Uterus (tissue), 4 donors: ENCODE data around the gene SMIM24. TPM values are rescaled to one million over a fixed set of nuclear protein-coding genes. Genes with fewer than 3 reads are reported as not detected.

Experiments
- DNase-seq, 2 donors: peaks; one replicate each; pipeline ENCODE4 v3.0.0-alpha.2; 2019 to 2020
- H3K27ac ChIP-seq, 2 donors: fragments of 200-600 bp; sonication (generic); 1 replicate in 1 of 2; 2 replicates in 1 of 2; pipeline ENCODE4 v1.5.1; 2016 to 2018
- H3K27me3 ChIP-seq, 2 donors: fragments of 200-600 bp; sonication (generic); one replicate each; pipeline ENCODE4 v1.5.1; 2018 to 2019; ENCODE audit warnings: control low read depth in 1 of 2
- H3K36me3 ChIP-seq, 2 donors: fragments of 200-600 bp; sonication (generic); one replicate each; pipeline ENCODE4 v1.5.1; 2019; ENCODE audit warnings: control low read depth in 1 of 2
- H3K4me1 ChIP-seq, 2 donors: fragments of 200-600 bp; sonication (generic); one replicate each; pipeline ENCODE4 v1.5.1; 2018 to 2019; ENCODE audit warnings: control low read depth in 1 of 2
- H3K4me3 ChIP-seq, 2 donors: fragments of 200-600 bp; sonication (generic); 1 replicate in 1 of 2; 2 replicates in 1 of 2; pipeline ENCODE4 v1.5.1; 2018 to 2019; ENCODE audit warnings: mild to moderate bottlenecking in 1 of 2
- H3K9me3 ChIP-seq, 2 donors: fragments of 200-600 bp; sonication (generic); one replicate each; pipeline ENCODE4 v1.5.1; 2019; ENCODE audit warnings: control low read depth in 1 of 2
- CTCF ChIP-seq, 4 experiments: fragments of 200-600 bp in 2 of 4; fragments of 450-650 bp in 2 of 4; sonication (generic) in 2 of 4; IDR thresholded peaks; one replicate each; pipeline ENCODE4 v1.5.1; 2016 to 2019; ENCODE audit warnings: antibody characterized with exemption in 4 of 4, mild to moderate bottlenecking in 2 of 4, moderate library complexity in 1 of 4
- POLR2A ChIP-seq, 2 donors: fragments of 450-650 bp; IDR thresholded peaks; one replicate each; pipeline ENCODE4 v1.6.1; 2016; ENCODE audit warnings: antibody characterized with exemption in 2 of 2, mild to moderate bottlenecking in 1 of 2, moderate library complexity in 1 of 2
- intact Hi-C: fragments of 100-400 bp; cut with DNase I; formaldehyde crosslinking; loops from one replicate; pipeline ENCODE4 v1.15.1; 2023; ENCODE audit warnings: low total_unique reads
- total RNA-seq, 4 donors: library from RNA; depleted of rRNA in 3 of 4; stranded (reverse); fragments of >200 nt in 3 of 4; gene quantifications; one replicate each; pipeline versions ENCODE4 v1.1.0 to v1.2.4, GENCODE V29; 2014 to 2023
- donor health status: DM: yes; HTN: yes; CAD: no.

The SMIM24 gene
- total RNA-seq, 4 donors from 2014 or later: 0.97 TPM; not detected in 3

DNA sequence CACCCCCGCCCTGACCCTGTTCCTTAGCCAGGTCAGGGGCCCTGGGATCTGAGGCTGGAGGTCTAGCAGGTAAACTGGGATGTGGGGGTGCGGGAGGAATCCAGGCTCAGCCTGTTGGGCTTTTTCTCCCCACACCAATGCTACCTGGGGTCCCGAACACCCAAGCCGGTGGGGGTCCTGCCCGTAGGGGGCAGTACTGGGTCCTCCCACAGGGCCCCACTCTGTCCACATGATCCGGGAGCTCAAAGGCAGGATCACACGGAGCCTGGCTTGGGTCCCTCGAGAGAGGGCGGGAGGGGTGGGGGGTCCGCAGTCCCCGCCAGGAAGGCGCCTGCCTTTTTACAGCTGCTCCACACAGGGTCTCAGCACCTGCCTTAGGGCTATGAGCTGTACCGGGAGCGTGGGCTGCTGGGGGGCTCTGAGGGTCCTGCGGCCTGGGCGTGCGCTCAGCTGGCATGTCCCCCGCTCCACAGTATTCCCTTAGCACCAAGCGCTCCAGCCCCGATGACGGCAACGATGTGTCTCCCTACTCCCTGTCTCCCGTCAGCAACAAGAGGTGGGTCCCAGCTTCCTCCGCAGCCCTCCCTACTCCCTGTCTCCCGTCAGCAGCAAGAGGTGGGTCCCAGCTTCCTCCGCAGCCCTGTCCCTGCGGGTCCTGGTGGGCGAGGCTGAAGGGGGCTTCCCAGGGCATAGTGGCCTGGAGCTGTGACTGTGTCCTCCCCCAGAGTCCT lies 46.3 kb upstream of the SMIM24 start:
- Histone ChIP-seq H3K4me1 (no peaks in the 10 kb centered on the region), H3K27ac (no peak overlapping the region), H3K4me3 (no peak overlapping the region), H3K9me3 (no peaks in the 10 kb centered on the region), H3K27me3 (no peaks in the 10 kb centered on the region), H3K36me3 (no peaks in the 10 kb centered on the region)
- DNase-seq: no peak
- no peak for TF ChIP-seq POLR2A (IDR thresholded peaks at IDR 0.05)
- no peak for TF ChIP-seq CTCF (IDR thresholded peaks at IDR 0.05)
- intact Hi-C loops: no loop called here

- intact Hi-C loops: no loop called here
- no peaks in the 10 kb centered on the region for H3K27me3 ChIP-seq
- H3K36me3 ChIP-seq: no peaks in the 10 kb centered on the region
- no peaks in the 10 kb centered on the region for H3K4me1 ChIP-seq
- no peak overlapping the region for H3K27ac ChIP-seq
- TF ChIP-seq POLR2A (IDR thresholded peaks at IDR 0.05): no peak
- TF ChIP-seq CTCF (IDR thresholded peaks at IDR 0.05): no peak
- H3K9me3 ChIP-seq: no peaks in the 10 kb centered on the region
- no peak overlapping the region for H3K4me3 ChIP-seq
- DNase-seq: no peak
Observed at GRCh38 chr19:3524904-3525451, 44.7 kb upstream of the SMIM24 start.

GRCh38 chr19:3524078-3524842 lies 43.9 kb upstream of the SMIM24 start:
- Histone ChIP-seq H3K27ac (no peak overlapping the region), H3K4me3 (no peak overlapping the region), H3K9me3 (no peaks in the 10 kb centered on the region), H3K4me1 (no peaks in the 10 kb centered on the region), H3K36me3 (no peaks in the 10 kb centered on the region), H3K27me3 (no peaks in the 10 kb centered on the region)
- TF ChIP-seq POLR2A (IDR thresholded peaks at IDR 0.05) (no peak), CTCF (IDR thresholded peaks at IDR 0.05) (no peak)
- DNase-seq: no peak
- intact Hi-C loops: no loop called here

DNA sequence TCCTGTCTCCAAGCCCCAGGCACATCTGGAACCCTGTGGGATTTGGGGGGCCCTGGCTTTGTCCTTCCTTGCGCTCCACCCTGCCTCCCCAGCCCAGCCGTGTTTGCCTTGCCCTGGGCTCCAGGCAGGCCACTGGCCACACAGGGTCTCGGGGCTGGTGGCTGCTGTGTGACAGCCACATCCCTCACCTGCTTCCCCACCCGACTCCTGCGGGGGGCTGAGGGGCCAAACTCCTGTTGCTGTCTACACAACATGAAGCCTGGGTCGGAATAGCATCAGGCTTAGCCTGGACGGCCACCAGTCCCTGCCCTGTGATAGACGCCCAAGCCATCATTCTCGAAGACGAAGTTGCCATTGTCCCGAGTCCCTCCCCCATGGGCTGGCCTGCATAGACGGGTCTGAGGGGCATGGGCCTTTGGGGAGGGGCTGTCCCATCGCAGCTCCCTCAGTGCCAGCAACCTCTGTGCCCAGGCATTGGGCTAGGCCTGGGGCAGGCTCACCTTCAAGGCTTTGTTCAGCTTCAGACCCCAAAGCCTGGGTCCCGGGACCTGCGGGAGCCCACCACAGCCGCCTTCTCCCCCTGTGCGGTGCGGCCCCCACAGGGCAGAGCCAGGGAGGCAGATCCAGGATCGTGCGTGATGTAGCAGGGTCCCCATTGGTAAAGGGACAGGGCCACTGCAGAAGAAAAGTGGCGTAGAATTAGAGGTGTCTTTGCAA lies 43.2 kb upstream of the SMIM24 start:
- TF ChIP-seq POLR2A (IDR thresholded peaks at IDR 0.05): no peak
- Histone ChIP-seq H3K4me3 (no peak overlapping the region), H3K4me1 (no peaks in the 10 kb centered on the region), H3K9me3 (no peaks in the 10 kb centered on the region), H3K27me3 (no peaks in the 10 kb centered on the region), H3K27ac (no peak overlapping the region), H3K36me3 (no peaks in the 10 kb centered on the region)
- DNase-seq: no peak
- intact Hi-C loops: no loop called here

GRCh38 chr19:3522421-3523360 lies 42.4 kb upstream of the SMIM24 start:
- Histone ChIP-seq H3K27me3 (no peaks in the 10 kb centered on the region), H3K4me3 (no peak overlapping the region), H3K4me1 (no peaks in the 10 kb centered on the region), H3K27ac (no peak overlapping the region), H3K9me3 (no peaks in the 10 kb centered on the region), H3K36me3 (no peaks in the 10 kb centered on the region)
- intact Hi-C loops: no loop called here
- no peak for TF ChIP-seq CTCF (IDR thresholded peaks at IDR 0.05)
- TF ChIP-seq POLR2A (IDR thresholded peaks at IDR 0.05): no peak
- no peak for DNase-seq
